ENCODE results near the gene HSPB1. TPM values are rescaled to one million over a fixed set of nuclear protein-coding genes. Genes with fewer than 3 reads are reported as not detected.
A peak's percentile ranks its signal among the peaks of the same experiment; 100 is the strongest.

Gene HSPB1
- total and polyA plus RNA-seq, 9 donors, result 188 to 2,022 (median 1,473) TPM

- Histone ChIP-seq H3K4me3 (ENCODE audit: low read length) (no peak overlapping the region), H3K9me3 (replicated peaks; ENCODE audit: control insufficient read depth, low read depth, low read length) (no peaks in the 10 kb centered on the region), H3K36me3 (ENCODE audit: control insufficient read depth, insufficient read depth, low read length) (peaks cover 56% of the 10 kb centered on the region), H3K27me3 (ENCODE audit: control insufficient read depth, insufficient read depth, low read length) (no peaks in the 10 kb centered on the region), H3K4me1 (ENCODE audit: control insufficient read depth, insufficient read depth, low read length) (peaks cover 21% of the 10 kb centered on the region), H3K27ac (ENCODE audit: low read length) (no peak overlapping the region)
- WGBS (ENCODE audit: insufficient coverage), result 100% methylated on average over 1 of the region's 6 CpGs
- DNase-seq, result no peak
Measured at GRCh38 chr7:76343931-76344321, 41.5 kb downstream of the HSPB1 start.

- Histone ChIP-seq H3K9me3 (replicated peaks; ENCODE audit: control insufficient read depth, low read depth, low read length) (no peaks in the 10 kb centered on the region), H3K36me3 (ENCODE audit: control insufficient read depth, insufficient read depth, low read length) (peaks cover 63% of the 10 kb centered on the region), H3K4me3 (ENCODE audit: low read length) (no peak overlapping the region), H3K27me3 (ENCODE audit: control insufficient read depth, insufficient read depth, low read length) (no peaks in the 10 kb centered on the region), H3K27ac (ENCODE audit: low read length) (peak overlapping the region; percentile 89), H3K4me1 (ENCODE audit: control insufficient read depth, insufficient read depth, low read length) (peaks cover 19% of the 10 kb centered on the region)
- WGBS (ENCODE audit: insufficient coverage), result 76% methylated on average over 5 of the region's 6 CpGs
- peak; percentile 60 for DNase-seq
Measured at GRCh38 chr7:76346097-76346496, 43.6 kb downstream of the HSPB1 start.

GRCh38 chr7:76346778-76347177 is 44.3 kb downstream of the HSPB1 start:
- Histone ChIP-seq H3K27me3 (ENCODE audit: control insufficient read depth, insufficient read depth, low read length) (no peaks in the 10 kb centered on the region), H3K4me1 (ENCODE audit: control insufficient read depth, insufficient read depth, low read length) (peaks cover 23% of the 10 kb centered on the region), H3K9me3 (replicated peaks; ENCODE audit: control insufficient read depth, low read depth, low read length) (no peaks in the 10 kb centered on the region), H3K4me3 (ENCODE audit: low read length) (no peak overlapping the region), H3K27ac (ENCODE audit: low read length) (peak overlapping the region; percentile 89), H3K36me3 (ENCODE audit: control insufficient read depth, insufficient read depth, low read length) (peaks cover 67% of the 10 kb centered on the region)
- DNase-seq, result peak; percentile 37
- 88% methylated on average over 8 of the region's 8 CpGs for whole genome bisulfite sequencing (ENCODE audit: insufficient coverage)

- peak overlapping the region; percentile 89 for H3K27ac ChIP-seq (ENCODE audit: low read length)
- no peak overlapping the region for H3K4me3 ChIP-seq (ENCODE audit: low read length)
- H3K9me3 ChIP-seq (replicated peaks; ENCODE audit: control insufficient read depth, low read depth, low read length), result no peaks in the 10 kb centered on the region
- H3K4me1 ChIP-seq (ENCODE audit: control insufficient read depth, insufficient read depth, low read length), result peaks cover 25% of the 10 kb centered on the region
- DNase-seq, result no peak
- WGBS (ENCODE audit: insufficient coverage), result 80% methylated on average over 1 of the region's 5 CpGs
- H3K27me3 ChIP-seq (ENCODE audit: control insufficient read depth, insufficient read depth, low read length), result no peaks in the 10 kb centered on the region
- H3K36me3 ChIP-seq (ENCODE audit: control insufficient read depth, insufficient read depth, low read length), result peaks cover 67% of the 10 kb centered on the region
Measured at GRCh38 chr7:76347710-76348109, 45.2 kb downstream of the HSPB1 start.

GRCh38 chr7:76349313-76349885 is 46.9 kb downstream of the HSPB1 start:
- Histone ChIP-seq H3K27ac (ENCODE audit: low read length) (no peak overlapping the region), H3K4me3 (ENCODE audit: low read length) (no peak overlapping the region), H3K36me3 (ENCODE audit: control insufficient read depth, insufficient read depth, low read length) (peaks cover 53% of the 10 kb centered on the region), H3K4me1 (ENCODE audit: control insufficient read depth, insufficient read depth, low read length) (peaks cover 25% of the 10 kb centered on the region), H3K27me3 (ENCODE audit: control insufficient read depth, insufficient read depth, low read length) (no peaks in the 10 kb centered on the region), H3K9me3 (replicated peaks; ENCODE audit: control insufficient read depth, low read depth, low read length) (no peaks in the 10 kb centered on the region)
- WGBS (ENCODE audit: insufficient coverage), result 100% methylated on average over 2 of the region's 8 CpGs
- DNase-seq, result no peak

- H3K4me1 ChIP-seq (ENCODE audit: control insufficient read depth, insufficient read depth, low read length), result peaks cover 13% of the 10 kb centered on the region
- H3K4me3 ChIP-seq (ENCODE audit: low read length), result no peak overlapping the region
- H3K27me3 ChIP-seq (ENCODE audit: control insufficient read depth, insufficient read depth, low read length), result no peaks in the 10 kb centered on the region
- no peaks in the 10 kb centered on the region for H3K9me3 ChIP-seq (replicated peaks; ENCODE audit: control insufficient read depth, low read depth, low read length)
- H3K27ac ChIP-seq (ENCODE audit: low read length), result peak overlapping the region; percentile 87
- peaks cover 34% of the 10 kb centered on the region for H3K36me3 ChIP-seq (ENCODE audit: control insufficient read depth, insufficient read depth, low read length)
- WGBS (ENCODE audit: insufficient coverage), result 81% methylated on average over 3 of the region's 7 CpGs
- DNase-seq, result no peak
Measured at GRCh38 chr7:76351372-76351771, 48.9 kb downstream of the HSPB1 start.

GRCh38 chr7:76352193-76352592 is 49.7 kb downstream of the HSPB1 start:
- peak; percentile 72 for DNase-seq
- 51% methylated on average over 3 of the region's 6 CpGs for WGBS (ENCODE audit: insufficient coverage)
- no peak overlapping the region for H3K4me3 ChIP-seq (ENCODE audit: low read length)
- no peaks in the 10 kb centered on the region for H3K27me3 ChIP-seq (ENCODE audit: control insufficient read depth, insufficient read depth, low read length)
- H3K27ac ChIP-seq (ENCODE audit: low read length), result peak overlapping the region; percentile 87
- peaks cover 30% of the 10 kb centered on the region for H3K36me3 ChIP-seq (ENCODE audit: control insufficient read depth, insufficient read depth, low read length)
- H3K9me3 ChIP-seq (replicated peaks; ENCODE audit: control insufficient read depth, low read depth, low read length), result no peaks in the 10 kb centered on the region
- peaks cover 10% of the 10 kb centered on the region for H3K4me1 ChIP-seq (ENCODE audit: control insufficient read depth, insufficient read depth, low read length)

- Histone ChIP-seq H3K9me3 (replicated peaks; ENCODE audit: control insufficient read depth, low read depth, low read length) (no peaks in the 10 kb centered on the region), H3K27ac (ENCODE audit: low read length) (no peak overlapping the region), H3K36me3 (ENCODE audit: control insufficient read depth, insufficient read depth, low read length) (peaks cover 24% of the 10 kb centered on the region), H3K4me3 (ENCODE audit: low read length) (no peak overlapping the region), H3K4me1 (ENCODE audit: control insufficient read depth, insufficient read depth, low read length) (peaks cover 10% of the 10 kb centered on the region), H3K27me3 (ENCODE audit: control insufficient read depth, insufficient read depth, low read length) (no peaks in the 10 kb centered on the region)
- 96% methylated on average over 3 of the region's 5 CpGs for WGBS (ENCODE audit: insufficient coverage)
- DNase-seq, result no peak
Measured at GRCh38 chr7:76353744-76354143, 51.3 kb downstream of the HSPB1 start.

Other genes starting within 250 kb of the HSPB1 start
- gene SRRM3, start 100.8 kb upstream of the HSPB1 start, total RNA-seq, result 0.31 TPM
- gene SRRM3, start 100.8 kb upstream of the HSPB1 start, polyA plus RNA-seq (ENCODE audit: insufficient read depth in 1 of 8, insufficient read length in 8 of 8, low replicate concordance in 1 of 8), result under 1 TPM; 0.43 to 0.79 (median 0.53) TPM
- 35.9 TPM for gene YWHAG, start 56.3 kb downstream of the HSPB1 start, total RNA-seq
- 100 to 1,000 TPM; 129 to 187 (median 171) TPM for gene YWHAG, start 56.3 kb downstream of the HSPB1 start, polyA plus RNA-seq (ENCODE audit: insufficient read depth in 1 of 8, insufficient read length in 8 of 8, low replicate concordance in 1 of 8)
- gene SSC4D, start 107.0 kb downstream of the HSPB1 start, total RNA-seq, result 0.84 TPM
- gene SSC4D, start 107.0 kb downstream of the HSPB1 start, polyA plus RNA-seq (ENCODE audit: insufficient read depth in 1 of 8, insufficient read length in 8 of 8, low replicate concordance in 1 of 8), result 1 to 10 TPM in 3 of 8 donors, under 1 TPM in 5; 0.61 to 1.7 (median 0.93) TPM
- gene ZP3, start 122.3 kb downstream of the HSPB1 start, total RNA-seq, result 0.49 TPM
- 10 to 100 TPM in 1 of 8 donors, 1 to 10 TPM in 6, under 1 TPM in 1; 0.77 to 15.0 (median 1.6) TPM for gene ZP3, start 122.3 kb downstream of the HSPB1 start, polyA plus RNA-seq (ENCODE audit: insufficient read depth in 1 of 8, insufficient read length in 8 of 8, low replicate concordance in 1 of 8)
- 5.2 TPM for gene DTX2, start 159.0 kb downstream of the HSPB1 start, total RNA-seq
- gene DTX2, start 159.0 kb downstream of the HSPB1 start, polyA plus RNA-seq (ENCODE audit: insufficient read depth in 1 of 8, insufficient read length in 8 of 8, low replicate concordance in 1 of 8), result 10 to 100 TPM in 2 of 8 donors, 1 to 10 TPM in 6; 7.4 to 11.3 (median 8.0) TPM
- 0.53 TPM for gene UPK3B, start 207.9 kb downstream of the HSPB1 start, total RNA-seq
- 1 to 10 TPM in 2 of 8 donors, under 1 TPM in 5, not detected in 1; 0.16 to 4.3 (median 0.43) TPM for gene UPK3B, start 207.9 kb downstream of the HSPB1 start, polyA plus RNA-seq (ENCODE audit: insufficient read depth in 1 of 8, insufficient read length in 8 of 8, low replicate concordance in 1 of 8)
- gene SPDYE16, start 240.6 kb downstream of the HSPB1 start, total RNA-seq, result 0.22 TPM
- 1 to 10 TPM in 6 of 8 donors, under 1 TPM in 2; 0.47 to 3.9 (median 1.5) TPM for gene SPDYE16, start 240.6 kb downstream of the HSPB1 start, polyA plus RNA-seq (ENCODE audit: insufficient read depth in 1 of 8, insufficient read length in 8 of 8, low replicate concordance in 1 of 8)